Nephron progenitor cell (in vitro differentiated cells): ENCODE data around the gene LIPG.

Source experiments
- DNase-seq: peaks from one replicate; pipeline ENCODE4 v3.0.0; 2021
- H3K27ac Mint-ChIP-seq: 2 replicates; pipeline ENCODE4 v1.8.0; 2021; ENCODE audit warnings: mild to moderate bottlenecking, moderate library complexity, mixed read lengths
- H3K27me3 Mint-ChIP-seq: 2 replicates; pipeline ENCODE4 v1.8.0; 2021; ENCODE audit warnings: mild to moderate bottlenecking, low read depth, mixed read lengths; ENCODE audit not compliant: poor library complexity
- H3K36me3 Mint-ChIP-seq: 2 replicates; pipeline ENCODE4 v1.8.0; 2021; ENCODE audit warnings: low read depth, mixed read lengths
- H3K4me1 Mint-ChIP-seq: 2 replicates; pipeline ENCODE4 v1.8.0; 2021; ENCODE audit warnings: mixed read lengths
- H3K4me3 Mint-ChIP-seq: 2 replicates; pipeline ENCODE4 v1.8.0; 2021; ENCODE audit warnings: mild to moderate bottlenecking, moderate library complexity, mixed read lengths
- H3K9me3 Mint-ChIP-seq: 2 replicates; pipeline ENCODE4 v1.8.0; 2021; ENCODE audit warnings: mild to moderate bottlenecking, moderate library complexity, mixed read lengths
- CTCF ChIP-seq: fragments of 200-600 bp; sonication (generic); IDR thresholded peaks from 2 replicates; pipeline ENCODE4 v1.5.0; 2021; ENCODE audit warnings: antibody characterized with exemption

The LIPG gene

GRCh38 chr18:49647496-49648168 is 85.8 kb downstream of the LIPG start:
- Mint-ChIP-seq H3K9me3 (no peaks in the 10 kb centered on the region), H3K36me3 (no peaks in the 10 kb centered on the region), H3K4me1 (peaks cover 48% of the 10 kb centered on the region), H3K4me3 (no peak overlapping the region), H3K27ac (no peak overlapping the region), H3K27me3 (peaks cover 10% of the 10 kb centered on the region)
- DNase-seq, result no peak
- no peak for TF ChIP-seq CTCF

GRCh38 chr18:49648326-49648725 is 86.5 kb downstream of the LIPG start:
- no peak for TF ChIP-seq CTCF
- H3K4me3 Mint-ChIP-seq, result no peak overlapping the region
- no peak for DNase-seq
- no peaks in the 10 kb centered on the region for H3K9me3 Mint-ChIP-seq
- H3K4me1 Mint-ChIP-seq, result peaks cover 54% of the 10 kb centered on the region
- no peak overlapping the region for H3K27ac Mint-ChIP-seq
- H3K36me3 Mint-ChIP-seq, result no peaks in the 10 kb centered on the region
- peaks cover 10% of the 10 kb centered on the region for H3K27me3 Mint-ChIP-seq
